Esophagus (tissue), 2 donors: ENCODE results near the gene PLEKHG2. TPM values are rescaled to one million over a fixed set of nuclear protein-coding genes. Genes with fewer than 3 reads are reported as not detected.
A peak's percentile ranks its signal among the peaks of the same experiment; 100 is the strongest.

Experiments used
- H3K27ac ChIP-seq, 2 donors: one replicate each; pipeline ENCODE4 v1.5.1; 2013; ENCODE audit warnings: low read depth in 2 of 2, mild to moderate bottlenecking in 2 of 2, inconsistent platforms in 1 of 2, low read length in 1 of 2, moderate library complexity in 1 of 2
- H3K27me3 ChIP-seq, 2 donors: one replicate each; pipeline ENCODE4 v1.6.1; 2013; ENCODE audit warnings: low read length in 2 of 2, control low read depth in 1 of 2, mild to moderate bottlenecking in 1 of 2; ENCODE audit not compliant: insufficient read depth in 2 of 2, control insufficient read depth in 1 of 2
- H3K36me3 ChIP-seq, 2 donors: one replicate each; pipeline ENCODE4 v1.6.1; 2013; ENCODE audit warnings: low read length in 1 of 2; ENCODE audit not compliant: control insufficient read depth in 2 of 2, insufficient read depth in 2 of 2
- H3K4me1 ChIP-seq, 2 donors: one replicate each; pipeline ENCODE4 v1.6.1; 2013; ENCODE audit warnings: low read length in 1 of 2; ENCODE audit not compliant: control insufficient read depth in 2 of 2, insufficient read depth in 2 of 2
- H3K4me3 ChIP-seq, 2 donors: one replicate each; pipeline ENCODE4 v1.5.1; 2013; ENCODE audit warnings: low read length in 2 of 2, mild to moderate bottlenecking in 2 of 2, low read depth in 1 of 2, moderate library complexity in 1 of 2
- H3K9me3 ChIP-seq, 2 donors: one replicate each; pipeline ENCODE4 v1.6.1; 2013; ENCODE audit warnings: mild to moderate bottlenecking in 2 of 2, low read depth in 1 of 2, low read length in 1 of 2, moderate library complexity in 1 of 2; ENCODE audit not compliant: control insufficient read depth in 2 of 2, insufficient read depth in 1 of 2
- WGBS, 2 donors: extraction: QIAGEN DNeasy Blood & Tissue Kit; methylation state at CpG; one replicate each; pipeline ENCODE4 v1.1.7; 2013; 5-methylcytosine and 5-hydroxymethylcytosine counted together
- polyA plus RNA-seq, 2 donors: library from polyadenylated mRNA; stranded (reverse); fragments of 200-250 nt; gene quantifications; one replicate each; pipeline ENCODE4 v1.2.3, GENCODE V29; 2013
- donor health status: healthy with polysubstance abuse.
- donor health status: Bipolar disorder and iron deficiency.

Gene PLEKHG2
- polyA plus RNA-seq, 2 donors, result 3.8 to 9.2 TPM

DNA sequence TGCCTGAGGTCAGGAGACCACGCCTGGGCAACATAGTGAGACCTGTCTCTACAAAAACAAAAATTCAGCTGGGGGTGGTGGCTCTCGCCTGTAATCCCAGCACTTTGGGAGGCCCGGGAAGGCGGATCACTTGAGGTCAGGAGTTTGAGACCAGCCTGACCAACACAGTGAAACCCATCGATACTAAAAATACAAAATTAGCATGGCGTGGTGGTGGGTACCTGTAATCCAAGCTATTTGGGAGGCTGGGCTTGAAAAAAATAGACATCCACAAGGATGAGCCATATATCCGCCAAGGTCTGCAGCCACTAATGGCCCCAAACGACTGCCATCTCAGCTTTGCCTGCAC is 20.2 kb downstream of the PLEKHG2 start:
- Histone ChIP-seq H3K4me1 (peaks cover 0 to 11% of the 10 kb centered on the region in 2 donors), H3K9me3 (no peaks in the 10 kb centered on the region), H3K27me3 (no peaks in the 10 kb centered on the region), H3K36me3 (peaks cover 12 to 17% of the 10 kb centered on the region in 2 donors), H3K4me3 (no peak overlapping the region), H3K27ac (peak overlapping the region in 1 of 2 donors; percentile 98)
- 95 to 96% methylated on average over 8 of the region's 8 CpGs for WGBS, 2 donors

- H3K4me3 ChIP-seq, result peak overlapping the region in 1 of 2 donors; percentile 92
- peak overlapping the region in 1 of 2 donors; percentile 67 for H3K27ac ChIP-seq
- peaks cover 12 to 17% of the 10 kb centered on the region in 2 donors for H3K36me3 ChIP-seq
- peaks cover 0 to 11% of the 10 kb centered on the region in 2 donors for H3K4me1 ChIP-seq
- H3K9me3 ChIP-seq, result no peaks in the 10 kb centered on the region
- 95% methylated on average over 8 of the region's 8 CpGs for WGBS, 2 donors
- no peaks in the 10 kb centered on the region for H3K27me3 ChIP-seq
Observed at GRCh38 chr19:39433480-39434079, 21.1 kb downstream of the PLEKHG2 start.

- peak overlapping the region; percentile 13 to 93 for H3K27ac ChIP-seq
- no peaks in the 10 kb centered on the region for H3K9me3 ChIP-seq
- peaks cover 0 to 11% of the 10 kb centered on the region in 2 donors for H3K4me1 ChIP-seq
- H3K4me3 ChIP-seq, result peak overlapping the region; percentile 81 to 92
- 35 to 48% methylated on average over 10 of the region's 10 CpGs for WGBS, 2 donors
- H3K27me3 ChIP-seq, result no peaks in the 10 kb centered on the region
- H3K36me3 ChIP-seq, result peaks cover 12 to 17% of the 10 kb centered on the region in 2 donors
Observed at GRCh38 chr19:39434123-39435076, 21.9 kb downstream of the PLEKHG2 start.

- Histone ChIP-seq H3K9me3 (no peaks in the 10 kb centered on the region), H3K27me3 (no peaks in the 10 kb centered on the region), H3K4me1 (peaks cover 0 to 11% of the 10 kb centered on the region in 2 donors), H3K4me3 (peak within 1 kb of the TSS; percentile 81 to 92), H3K36me3 (peaks cover 12 to 17% of the 10 kb centered on the region in 2 donors), H3K27ac (peak within 1 kb of the TSS; percentile 90 to 93)
- 0% methylated on average over 58 to 61 of the region's 61 CpGs for WGBS, 2 donors
Observed at GRCh38 chr19:39435499-39436349, 23.3 kb downstream of the PLEKHG2 start, which contains the start of gene RPS16. RPS16 (minus strand) TSS chr19:39435949; CDS start chr19:39435895, 54 bp downstream.

GRCh38 chr19:39436350-39436716 is 23.9 kb downstream of the PLEKHG2 start:
- Histone ChIP-seq H3K4me1 (peaks cover 0 to 6% of the 10 kb centered on the region in 2 donors), H3K27me3 (no peaks in the 10 kb centered on the region), H3K36me3 (peaks cover 12 to 17% of the 10 kb centered on the region in 2 donors), H3K27ac (peak overlapping the region; percentile 65 to 93), H3K9me3 (no peaks in the 10 kb centered on the region), H3K4me3 (peak overlapping the region; percentile 7 to 92)
- WGBS, 2 donors, result 2 to 3% methylated on average over 2 of the region's 2 CpGs

GRCh38 chr19:39438270-39438934 is 25.9 kb downstream of the PLEKHG2 start:
- WGBS, 2 donors, result 84% methylated on average over 9 of the region's 9 CpGs
- Histone ChIP-seq H3K27me3 (no peaks in the 10 kb centered on the region), H3K27ac (no peak overlapping the region), H3K9me3 (no peaks in the 10 kb centered on the region), H3K36me3 (peaks cover 7 to 10% of the 10 kb centered on the region in 2 donors), H3K4me3 (no peak overlapping the region), H3K4me1 (peaks cover 0 to 6% of the 10 kb centered on the region in 2 donors)

- Histone ChIP-seq H3K4me3 (peak overlapping the region; percentile 93 to 99), H3K27ac (peak overlapping the region; percentile 98 to 99), H3K36me3 (peaks cover 0 to 3% of the 10 kb centered on the region in 2 donors), H3K9me3 (no peaks in the 10 kb centered on the region), H3K4me1 (peaks cover 5 to 12% of the 10 kb centered on the region in 2 donors), H3K27me3 (no peaks in the 10 kb centered on the region)
- WGBS, 2 donors, result 4% methylated on average over 17 of the region's 17 CpGs
Observed at GRCh38 chr19:39444598-39445195, 32.2 kb downstream of the PLEKHG2 start.

DNA sequence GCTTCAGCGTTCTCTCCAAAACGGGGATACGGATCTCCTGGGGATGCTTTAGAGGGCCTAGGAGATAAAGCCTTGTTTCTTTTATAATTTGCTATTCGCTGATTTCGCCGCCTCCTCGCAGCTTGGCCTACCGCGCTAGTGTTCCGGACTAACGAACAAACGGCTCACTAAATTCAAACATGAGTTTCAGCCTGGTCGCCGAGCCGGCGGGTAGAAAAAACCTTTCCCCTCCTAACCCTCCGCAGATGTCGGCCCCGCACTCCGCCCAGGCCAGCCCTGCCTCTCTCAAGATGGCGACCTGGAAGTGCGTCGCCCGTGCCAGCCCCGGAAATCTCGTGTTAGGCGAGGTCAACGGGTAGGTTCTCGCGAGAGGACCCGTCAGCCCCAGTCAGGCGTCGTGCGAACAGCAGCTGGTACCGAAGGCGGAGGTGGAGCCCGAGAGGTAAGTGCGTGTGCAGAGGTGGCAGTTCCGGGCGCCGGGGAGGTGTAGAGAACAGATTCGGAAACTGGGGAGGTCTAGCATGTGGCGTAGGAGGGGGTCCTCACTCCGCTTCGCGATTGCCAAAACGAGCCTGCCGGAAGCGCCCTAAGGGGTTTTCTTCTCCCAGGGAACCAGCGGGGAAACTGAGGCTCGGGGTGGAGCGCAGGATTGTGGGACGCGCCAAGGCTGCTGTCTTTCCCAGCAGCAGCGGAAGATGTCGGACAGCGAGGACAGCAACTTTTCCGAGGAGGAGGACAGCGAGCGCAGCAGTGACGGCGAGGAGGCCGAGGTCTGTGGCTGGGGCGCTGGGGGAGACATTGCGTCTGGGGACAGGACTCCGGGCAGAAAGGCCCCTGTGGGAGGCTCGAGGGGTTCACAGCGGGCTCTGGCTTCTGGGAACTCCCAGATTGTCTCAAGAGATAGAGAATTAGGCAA is 33.0 kb downstream of the PLEKHG2 start, which contains the start of gene SUPT5H:
Gene SUPT5H, plus strand, starts transcription at position 387 of the 916 bp plus-strand sequence. Its CDS starts 309 bp downstream, at position 696.
- Histone ChIP-seq H3K4me3 (peak within 1 kb of the TSS; percentile 93 to 99), H3K27me3 (no peaks in the 10 kb centered on the region), H3K9me3 (no peaks in the 10 kb centered on the region), H3K36me3 (peaks cover 0 to 3% of the 10 kb centered on the region in 2 donors), H3K4me1 (peaks cover 5 to 12% of the 10 kb centered on the region in 2 donors), H3K27ac (peak within 1 kb of the TSS; percentile 98 to 99)
- 0 to 1% methylated on average over 68 of the region's 68 CpGs for WGBS, 2 donors
